ENCODE measurements around the gene TTC7B. TPM values are rescaled to one million over a fixed set of nuclear protein-coding genes. Genes with fewer than 3 reads are reported as not detected.
"Not testable (repeated sequence)": the region's sequence is repeated elsewhere in the genome, so short reads cannot be mapped to it uniquely, and the experiment has no call there.

Gene TTC7B, protein sequence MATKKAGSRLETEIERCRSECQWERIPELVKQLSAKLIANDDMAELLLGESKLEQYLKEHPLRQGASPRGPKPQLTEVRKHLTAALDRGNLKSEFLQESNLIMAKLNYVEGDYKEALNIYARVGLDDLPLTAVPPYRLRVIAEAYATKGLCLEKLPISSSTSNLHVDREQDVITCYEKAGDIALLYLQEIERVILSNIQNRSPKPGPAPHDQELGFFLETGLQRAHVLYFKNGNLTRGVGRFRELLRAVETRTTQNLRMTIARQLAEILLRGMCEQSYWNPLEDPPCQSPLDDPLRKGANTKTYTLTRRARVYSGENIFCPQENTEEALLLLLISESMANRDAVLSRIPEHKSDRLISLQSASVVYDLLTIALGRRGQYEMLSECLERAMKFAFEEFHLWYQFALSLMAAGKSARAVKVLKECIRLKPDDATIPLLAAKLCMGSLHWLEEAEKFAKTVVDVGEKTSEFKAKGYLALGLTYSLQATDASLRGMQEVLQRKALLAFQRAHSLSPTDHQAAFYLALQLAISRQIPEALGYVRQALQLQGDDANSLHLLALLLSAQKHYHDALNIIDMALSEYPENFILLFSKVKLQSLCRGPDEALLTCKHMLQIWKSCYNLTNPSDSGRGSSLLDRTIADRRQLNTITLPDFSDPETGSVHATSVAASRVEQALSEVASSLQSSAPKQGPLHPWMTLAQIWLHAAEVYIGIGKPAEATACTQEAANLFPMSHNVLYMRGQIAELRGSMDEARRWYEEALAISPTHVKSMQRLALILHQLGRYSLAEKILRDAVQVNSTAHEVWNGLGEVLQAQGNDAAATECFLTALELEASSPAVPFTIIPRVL
- 10 to 100 TPM; 35.0 to 78.7 (median 36.8) TPM for total RNA-seq

DNA sequence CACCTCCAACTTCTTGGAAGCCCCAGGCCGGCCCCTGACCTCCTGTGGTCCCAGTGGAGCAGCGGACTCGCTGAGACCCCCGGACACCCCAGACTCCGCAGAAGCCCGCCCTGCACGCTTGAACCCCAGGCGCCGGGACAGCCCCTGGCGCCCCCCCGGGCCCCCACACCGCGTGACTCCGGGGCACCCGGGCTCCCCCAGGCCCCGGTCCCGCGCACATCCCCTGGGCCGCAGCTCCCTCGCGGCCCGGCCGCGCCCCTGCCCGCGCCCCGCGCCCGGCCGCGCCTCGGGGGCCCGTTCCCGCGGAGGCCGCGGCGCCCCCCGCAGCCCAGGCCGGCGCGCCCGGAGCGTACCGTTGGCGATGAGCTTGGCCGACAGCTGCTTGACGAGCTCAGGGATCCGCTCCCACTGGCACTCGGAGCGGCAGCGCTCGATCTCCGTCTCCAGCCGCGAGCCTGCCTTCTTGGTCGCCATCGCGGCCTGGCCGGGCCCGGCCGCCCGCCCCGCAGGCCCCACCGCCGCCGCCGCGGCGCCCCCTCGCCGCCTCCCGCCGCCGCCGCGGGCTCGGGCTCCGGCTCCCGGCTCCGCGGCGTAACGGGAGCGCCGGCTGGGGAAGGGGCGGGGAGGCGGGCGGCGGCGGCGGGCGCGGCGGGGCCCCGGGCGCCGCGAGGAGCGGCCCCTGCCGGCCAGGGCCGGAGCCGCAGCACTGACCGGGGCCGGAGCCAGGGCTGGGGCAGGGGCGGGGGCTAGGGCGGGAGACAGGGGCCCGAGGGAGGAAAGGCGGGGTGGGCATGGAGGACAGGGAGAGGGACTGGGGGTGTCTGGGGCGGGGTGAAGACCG lies at the start of gene TTC7B:
Gene TTC7B, minus strand, starts transcription at position 609 of the 841 bp plus-strand sequence. Its CDS starts 135 bp downstream, at position 474.
- TF ChIP-seq, protein P1, sequence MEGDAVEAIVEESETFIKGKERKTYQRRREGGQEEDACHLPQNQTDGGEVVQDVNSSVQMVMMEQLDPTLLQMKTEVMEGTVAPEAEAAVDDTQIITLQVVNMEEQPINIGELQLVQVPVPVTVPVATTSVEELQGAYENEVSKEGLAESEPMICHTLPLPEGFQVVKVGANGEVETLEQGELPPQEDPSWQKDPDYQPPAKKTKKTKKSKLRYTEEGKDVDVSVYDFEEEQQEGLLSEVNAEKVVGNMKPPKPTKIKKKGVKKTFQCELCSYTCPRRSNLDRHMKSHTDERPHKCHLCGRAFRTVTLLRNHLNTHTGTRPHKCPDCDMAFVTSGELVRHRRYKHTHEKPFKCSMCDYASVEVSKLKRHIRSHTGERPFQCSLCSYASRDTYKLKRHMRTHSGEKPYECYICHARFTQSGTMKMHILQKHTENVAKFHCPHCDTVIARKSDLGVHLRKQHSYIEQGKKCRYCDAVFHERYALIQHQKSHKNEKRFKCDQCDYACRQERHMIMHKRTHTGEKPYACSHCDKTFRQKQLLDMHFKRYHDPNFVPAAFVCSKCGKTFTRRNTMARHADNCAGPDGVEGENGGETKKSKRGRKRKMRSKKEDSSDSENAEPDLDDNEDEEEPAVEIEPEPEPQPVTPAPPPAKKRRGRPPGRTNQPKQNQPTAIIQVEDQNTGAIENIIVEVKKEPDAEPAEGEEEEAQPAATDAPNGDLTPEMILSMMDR (IDR thresholded peaks at IDR 0.05 in 4 of 5, conservative IDR thresholded peaks at IDR 0.05 in 1 of 5) = peak in 2 of 5 experiments; percentile 40 to 49
- TF ChIP-seq POLR2A (IDR thresholded peaks at IDR 0.05) = no peak
- H3K27ac ChIP-seq = peak within 1 kb of the TSS; percentile 52 to 70 (median 65)
- no peaks in the 10 kb centered on the region for H3K9me3 ChIP-seq
- in situ Hi-C loops (cut with MboI; ENCODE audit: low sequenced_read_pairs in 4 of 4) (loop anchor here in 1 of 4 donors (25.0 kb wide), 1 partner anchor 829 kb away; no protein-coding TSS in a partner anchor), intact Hi-C loops (cut with DNase I; ENCODE audit: low total_unique reads) (loop anchor here (5.0 kb wide), 2 partner anchors 59 to 434 kb away; no protein-coding TSS in a partner anchor)
- no peaks in the 10 kb centered on the region for H3K36me3 ChIP-seq
- H3K4me1 ChIP-seq = peaks cover 25 to 35% of the 10 kb centered on the region in 2 donors
- DNase-seq = peak in 1 of 2 donors; percentile 28
- ATAC-seq = peak; percentile 87 to 91
- peak within 1 kb of the TSS; percentile 73 to 81 (median 76) for H3K4me3 ChIP-seq
- H3K27me3 ChIP-seq = no peaks in the 10 kb centered on the region

DNA sequence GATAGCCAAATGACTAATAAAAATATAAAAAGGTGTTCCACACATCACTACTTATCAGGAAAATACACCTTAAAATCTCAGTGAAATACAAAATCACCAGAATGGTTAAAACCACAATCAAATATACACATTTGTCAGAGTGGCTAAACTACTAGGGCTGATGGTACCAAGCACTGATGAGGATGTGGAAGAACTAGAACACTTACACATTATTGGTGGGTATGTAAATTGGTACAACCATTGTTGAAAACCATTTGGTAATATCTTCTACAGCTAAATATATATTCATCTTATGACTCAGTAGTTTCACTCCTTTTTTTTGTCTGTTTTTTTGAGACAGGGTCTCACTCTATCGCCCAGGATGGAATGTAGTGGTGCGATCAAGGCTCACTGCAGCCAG lies 48.5 kb upstream of the TTC7B start:
- in situ Hi-C loops (cut with MboI; ENCODE audit: low sequenced_read_pairs in 4 of 4) = no loop called here

DNA sequence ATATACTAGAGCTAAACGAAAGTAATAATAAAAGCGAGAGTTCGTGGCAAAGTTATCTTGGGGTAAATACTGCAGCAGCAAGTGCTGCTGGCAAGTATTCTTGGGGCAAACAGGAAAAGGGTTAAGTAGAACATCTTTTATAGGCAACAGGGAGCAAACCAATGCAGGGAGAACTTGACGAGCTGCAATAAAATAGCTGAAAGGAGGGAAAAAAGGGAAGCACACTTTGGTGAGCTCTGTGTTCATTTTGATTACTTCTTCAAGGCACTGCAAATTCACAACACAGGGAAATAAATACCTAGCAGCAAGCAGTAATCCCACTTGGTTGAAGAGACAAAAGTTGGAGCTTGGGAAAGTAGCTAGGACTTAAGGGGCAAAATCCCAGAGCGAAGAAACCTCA lies 42.3 kb upstream of the TTC7B start:
- ATAC-seq (no peak), DNase-seq (no peak)
- Histone ChIP-seq H3K27ac (no peak overlapping the region), H3K4me3 (no peak overlapping the region), H3K4me1 (no peaks in the 10 kb centered on the region), H3K36me3 (no peaks in the 10 kb centered on the region), H3K27me3 (no peaks in the 10 kb centered on the region), H3K9me3 (no peaks in the 10 kb centered on the region)
- intact Hi-C loops (cut with DNase I; ENCODE audit: low total_unique reads) (no loop called here), in situ Hi-C loops (cut with MboI; ENCODE audit: low sequenced_read_pairs in 4 of 4) (no loop called here)
- no peak for TF ChIP-seq POLR2A (IDR thresholded peaks at IDR 0.05)
- TF ChIP-seq, protein P1 (IDR thresholded peaks at IDR 0.05 in 4 of 5, conservative IDR thresholded peaks at IDR 0.05 in 1 of 5) = no peak

More for the DNA sequence above, 48.5 kb upstream of the TTC7B start:
- no peak for DNase-seq
- intact Hi-C loops (cut with DNase I; ENCODE audit: low total_unique reads) = no loop called here
- Histone ChIP-seq H3K4me1 (peaks cover 13 to 15% of the 10 kb centered on the region in 2 donors), H3K27ac (no peak overlapping the region), H3K27me3 (no peaks in the 10 kb centered on the region), H3K4me3 (no peak overlapping the region), H3K9me3 (no peaks in the 10 kb centered on the region), H3K36me3 (no peaks in the 10 kb centered on the region)
- TF ChIP-seq, protein P1 (IDR thresholded peaks at IDR 0.05 in 4 of 5, conservative IDR thresholded peaks at IDR 0.05 in 1 of 5) = no peak
- TF ChIP-seq POLR2A (IDR thresholded peaks at IDR 0.05) = no peak
- ATAC-seq = no peak

DNA sequence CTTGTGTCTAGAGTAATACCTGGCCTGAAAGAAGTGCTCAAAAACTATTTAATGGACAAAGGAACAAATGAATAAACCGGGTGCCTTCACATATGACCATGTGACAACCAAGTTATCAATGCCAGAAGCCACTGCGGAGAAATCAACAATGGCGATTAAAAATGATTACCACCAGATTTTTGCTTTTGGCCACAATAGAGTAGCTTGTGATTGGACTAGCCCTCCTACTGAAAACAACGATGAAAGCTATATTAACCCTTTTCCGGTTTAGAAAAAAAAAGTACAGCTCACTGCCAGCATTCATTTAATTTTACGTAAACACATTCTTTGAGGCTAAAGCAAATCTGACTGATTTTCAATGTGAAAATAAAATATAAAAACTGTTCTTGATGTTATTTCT lies 41.6 kb upstream of the TTC7B start:
- Histone ChIP-seq H3K27me3 (no peaks in the 10 kb centered on the region), H3K36me3 (no peaks in the 10 kb centered on the region), H3K4me3 (no peak overlapping the region), H3K9me3 (no peaks in the 10 kb centered on the region), H3K27ac (no peak overlapping the region), H3K4me1 (no peaks in the 10 kb centered on the region)
- in situ Hi-C loops (cut with MboI; ENCODE audit: low sequenced_read_pairs in 4 of 4) (no loop called here), intact Hi-C loops (cut with DNase I; ENCODE audit: low total_unique reads) (no loop called here)
- DNase-seq (no peak), ATAC-seq (no peak)
- TF ChIP-seq POLR2A (IDR thresholded peaks at IDR 0.05) = no peak
- TF ChIP-seq, protein P1 (IDR thresholded peaks at IDR 0.05 in 4 of 5, conservative IDR thresholded peaks at IDR 0.05 in 1 of 5) = no peak

DNA sequence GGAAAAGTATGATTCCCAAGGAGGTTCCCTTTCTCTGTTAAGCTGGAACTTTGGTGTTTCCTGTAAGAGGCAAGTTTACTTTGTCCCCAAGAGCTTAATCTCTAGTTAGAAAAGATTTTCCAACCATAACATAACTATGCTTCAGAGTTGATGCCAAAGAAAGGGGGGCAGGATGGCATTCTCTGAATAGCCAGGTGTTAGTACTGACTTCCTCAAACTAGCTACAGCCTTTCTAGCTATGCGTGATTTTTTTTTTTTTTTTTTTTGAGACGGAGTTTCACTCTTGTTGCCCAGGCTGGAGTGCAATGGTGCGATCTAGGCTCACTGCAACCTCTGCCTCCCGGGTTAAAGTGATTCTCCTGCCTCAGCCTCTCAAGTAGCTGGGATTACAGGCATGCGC lies 39.9 kb upstream of the TTC7B start:
- H3K27ac ChIP-seq; DNase-seq; H3K36me3 ChIP-seq; H3K27me3 ChIP-seq; intact Hi-C loops (cut with DNase I; ENCODE audit: low total_unique reads); H3K4me3 ChIP-seq; H3K9me3 ChIP-seq; H3K4me1 ChIP-seq; ATAC-seq; in situ Hi-C loops (cut with MboI; ENCODE audit: low sequenced_read_pairs in 4 of 4): not testable (repeated sequence)

Measured in gastrocnemius medialis (tissue), 4 donors.